DMS79 treated with DMSO at 0.1 percent for 48 hours (cell line): ENCODE measurements around the gene BCL7B.
"Not testable (repeated sequence)": the region's sequence is repeated elsewhere in the genome, so short reads cannot be mapped to it uniquely, and the experiment has no call there.

Source experiments
- DNase-seq: peaks from one replicate; lab custom pipeline; 2025; lab: John Stamatoyannopoulos, UW

Gene BCL7B

GRCh38 chr7:73572767-73573186 lies 15.3 kb upstream of the BCL7B start:
- no peak for DNase-seq

- DNase-seq: no peak
Observed at GRCh38 chr7:73570977-73571376, 13.5 kb upstream of the BCL7B start.

GRCh38 chr7:73570521-73570920 lies 13.0 kb upstream of the BCL7B start:
- no peak for DNase-seq

- DNase-seq: no peak
Observed at GRCh38 chr7:73569042-73569608, 11.6 kb upstream of the BCL7B start.

GRCh38 chr7:73567846-73568685 lies 10.6 kb upstream of the BCL7B start:
- no peak for DNase-seq

- DNase-seq: no peak
Observed at GRCh38 chr7:73567140-73567539, 9.7 kb upstream of the BCL7B start.

- DNase-seq: not testable (repeated sequence)
Observed at GRCh38 chr7:73566431-73566830, 8.9 kb upstream of the BCL7B start.

- DNase-seq: no peak
Observed at GRCh38 chr7:73565675-73566340, 8.3 kb upstream of the BCL7B start.

- DNase-seq: no peak
Observed at GRCh38 chr7:73560109-73560835, 2.8 kb upstream of the BCL7B start.

- DNase-seq: peak; percentile 82
Observed at GRCh38 chr7:73557108-73557396, 438 bp downstream of the BCL7B start.

GRCh38 chr7:73556208-73557107 lies 1.0 kb downstream of the BCL7B start:
- DNase-seq: no peak

- no peak for DNase-seq
Observed at GRCh38 chr7:73555411-73555982, 2.0 kb downstream of the BCL7B start.

- DNase-seq: not testable (repeated sequence)
Observed at GRCh38 chr7:73550093-73550492, 7.4 kb downstream of the BCL7B start.

- DNase-seq: no peak
Observed at GRCh38 chr7:73549176-73549575, 8.3 kb downstream of the BCL7B start.

- no peak for DNase-seq
Observed at GRCh38 chr7:73547841-73548240, 9.6 kb downstream of the BCL7B start.

- DNase-seq: no peak
Observed at GRCh38 chr7:73544678-73545077, 12.8 kb downstream of the BCL7B start.

GRCh38 chr7:73541722-73542121 lies 15.8 kb downstream of the BCL7B start:
- DNase-seq: no peak

GRCh38 chr7:73539709-73540108 lies 17.8 kb downstream of the BCL7B start:
- DNase-seq: no peak

- DNase-seq: not testable (repeated sequence)
Observed at GRCh38 chr7:73538510-73538909, 19.0 kb downstream of the BCL7B start.

- no peak for DNase-seq
Observed at GRCh38 chr7:73537051-73537450, 20.4 kb downstream of the BCL7B start.

GRCh38 chr7:73536479-73536878 lies 21.0 kb downstream of the BCL7B start:
- DNase-seq: no peak
